Stimulated activated naive CD8-positive, alpha-beta T cell treated with anti-CD3 and anti-CD28 coated beads, Interleukin-15, Interleukin-2, amounts not matched to agents 100 U/mL and 50 U/mL, for 24 hours (primary cell): ENCODE results near the gene DSCAM.

Experiments used
- ATAC-seq: fragments of 150-1000 bp; cut with Tn5 transposase; one replicate; pipeline ENCODE4 v1.10.0; 2021
- DNase-seq: peaks from one replicate; pipeline ENCODE4 v3.0.0; 2021

The DSCAM gene

GRCh38 chr21:40765811-40766210 lies 81.1 kb downstream of the DSCAM start:
- no peak for DNase-seq
- no peak for ATAC-seq

- ATAC-seq (no peak), DNase-seq (no peak)
These were observed 86.1 kb downstream of the DSCAM start for GRCh38 chr21:40760821-40761220.

- DNase-seq, result no peak
- no peak for ATAC-seq
These were observed 87.9 kb downstream of the DSCAM start for GRCh38 chr21:40759061-40759460.

- DNase-seq (no peak), ATAC-seq (no peak)
These were observed 89.6 kb downstream of the DSCAM start for GRCh38 chr21:40757366-40757765.

GRCh38 chr21:40754466-40754865 lies 92.5 kb downstream of the DSCAM start:
- no peak for DNase-seq

GRCh38 chr21:40753756-40754155 lies 93.2 kb downstream of the DSCAM start:
- DNase-seq (no peak), ATAC-seq (no peak)

More at GRCh38 chr21:40754466-40754865, 92.5 kb downstream of the DSCAM start:
- ATAC-seq, result no peak

- ATAC-seq (no peak), DNase-seq (no peak)
These were observed 94.8 kb downstream of the DSCAM start for GRCh38 chr21:40752125-40752524.

GRCh38 chr21:40751221-40751620 lies 95.7 kb downstream of the DSCAM start:
- DNase-seq (no peak), ATAC-seq (no peak)

GRCh38 chr21:40736145-40736544 lies 110.8 kb downstream of the DSCAM start:
- DNase-seq, result no peak

GRCh38 chr21:40733024-40733397 lies 113.9 kb downstream of the DSCAM start:
- no peak for ATAC-seq
- no peak for DNase-seq

More at GRCh38 chr21:40736145-40736544, 110.8 kb downstream of the DSCAM start:
- no peak for ATAC-seq

GRCh38 chr21:40732253-40733023 lies 114.5 kb downstream of the DSCAM start:
- DNase-seq (no peak), ATAC-seq (no peak)

- ATAC-seq (no peak), DNase-seq (no peak)
These were observed 115.8 kb downstream of the DSCAM start for GRCh38 chr21:40731206-40731605.

- DNase-seq (no peak), ATAC-seq (no peak)
These were observed 116.5 kb downstream of the DSCAM start for GRCh38 chr21:40730426-40730800.

GRCh38 chr21:40729761-40730425 lies 117.1 kb downstream of the DSCAM start:
- DNase-seq, result no peak
- ATAC-seq, result no peak

GRCh38 chr21:40723966-40724365 lies 123.0 kb downstream of the DSCAM start:
- no peak for ATAC-seq

GRCh38 chr21:40723317-40723716 lies 123.6 kb downstream of the DSCAM start:
- DNase-seq (no peak), ATAC-seq (no peak)

More at GRCh38 chr21:40723966-40724365, 123.0 kb downstream of the DSCAM start:
- no peak for DNase-seq

GRCh38 chr21:40719615-40720014 lies 127.3 kb downstream of the DSCAM start:
- no peak for ATAC-seq
- DNase-seq, result no peak

- DNase-seq (no peak), ATAC-seq (no peak)
These were observed 129.9 kb downstream of the DSCAM start for GRCh38 chr21:40717028-40717427.

- ATAC-seq (no peak), DNase-seq (no peak)
These were observed 132.4 kb downstream of the DSCAM start for GRCh38 chr21:40714536-40714935.

GRCh38 chr21:40707656-40708244 lies 139.2 kb downstream of the DSCAM start:
- DNase-seq (no peak), ATAC-seq (no peak)

GRCh38 chr21:40706806-40707655 lies 139.9 kb downstream of the DSCAM start:
- ATAC-seq (no peak), DNase-seq (no peak)

- ATAC-seq, result no peak
- no peak for DNase-seq
These were observed 140.8 kb downstream of the DSCAM start for GRCh38 chr21:40706176-40706575.
